ENCODE data around the gene SMAD3. TPM values are rescaled to one million over a fixed set of nuclear protein-coding genes. Genes with fewer than 3 reads are reported as not detected.

The SMAD3 gene
- total RNA-seq, 1 experiment from 2014 or later: 89.2 TPM

DNA sequence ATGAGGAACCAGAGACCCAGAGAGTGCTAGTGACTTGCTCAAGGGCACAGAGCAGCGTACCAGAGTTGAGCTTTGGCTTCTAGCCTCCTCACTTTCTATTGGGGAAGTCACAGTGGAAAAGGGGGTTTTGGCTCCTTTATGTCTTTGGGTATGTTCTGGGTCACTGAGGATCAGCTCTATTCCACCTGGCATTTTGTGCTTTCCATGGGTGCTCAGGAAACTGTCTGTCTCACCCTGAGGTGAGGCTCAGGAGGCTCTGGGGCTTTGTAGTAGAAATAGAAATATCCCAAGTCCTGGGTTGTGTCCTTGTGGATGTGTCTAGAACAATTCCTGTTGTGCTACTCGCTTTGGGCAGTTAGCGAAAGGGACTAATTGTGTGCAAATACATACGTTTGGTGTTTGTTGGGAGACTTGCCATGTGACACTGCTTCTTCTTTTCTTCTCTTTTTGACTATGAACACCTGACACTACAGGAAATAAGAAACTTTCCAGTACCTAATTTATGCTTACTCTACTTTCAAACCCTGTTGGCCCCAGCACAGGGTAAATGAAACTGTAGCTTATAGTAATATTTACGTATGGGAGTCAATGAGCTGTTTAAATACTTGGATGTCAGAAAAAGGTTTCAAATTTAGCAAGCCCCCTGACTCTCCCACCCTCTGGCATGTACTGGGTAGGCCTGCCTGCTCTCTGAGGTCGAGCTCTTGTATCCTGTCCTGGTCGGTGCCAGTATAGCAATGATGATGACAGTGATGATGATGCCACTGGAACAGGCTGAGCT lies 35.6 kb downstream of the SMAD3 start:
- Histone ChIP-seq H3K4me2 (ENCODE audit: low read length) (peak overlapping the region; percentile 0; the same call in 1 of the 2 replicates), H3K36me3 (ENCODE audit: control insufficient read depth in 1 of 2, insufficient read depth in 2 of 2, low read length in 2 of 2) (peaks cover 0 to 17% of the 10 kb centered on the region in 2 experiments; a peak in 1 of 4 replicates), H3K4me3 (replicated peaks in 1 of 2; ENCODE audit: low read depth in 1 of 2, low read length in 2 of 2) (no peak overlapping the region), H3K4me1 (ENCODE audit: control insufficient read depth in 1 of 2, insufficient read depth in 2 of 2, low read length in 2 of 2) (peaks cover 79 to 97% of the 10 kb centered on the region in 2 experiments), H3K9me3 (ENCODE audit: control insufficient read depth in 1 of 2, insufficient read depth in 1 of 2, low read depth in 1 of 2, low read length in 2 of 2) (no peaks in the 10 kb centered on the region), H3K9me2 (ENCODE audit: insufficient read depth) (no peaks in the 10 kb centered on the region), H4K20me1 (ENCODE audit: insufficient read depth) (peaks cover 7% of the 10 kb centered on the region; the same call in 1 of the 2 replicates), H2AFZ (ENCODE audit: low read depth, low read length, poor library complexity, severe bottlenecking) (no peak overlapping the region), H3K27ac (ENCODE audit: low read depth, low read length) (no peak overlapping the region), H3K79me2 (ENCODE audit: insufficient read depth, low read length) (peaks cover 98% of the 10 kb centered on the region), H3K27me3 (ENCODE audit: insufficient read depth, low read length) (no peaks in the 10 kb centered on the region), H3K9ac (ENCODE audit: low read length) (0 out of 2 replicates have a peak overlapping the region, but pooled peaks have one; percentile 15)
- TF ChIP-seq CEBPB (IDR thresholded peaks at IDR 0.05; ENCODE audit: low read depth) (no peak), FOSL1 (IDR thresholded peaks at IDR 0.05; ENCODE audit: low read depth) (no peak), EGR1 (IDR thresholded peaks at IDR 0.05; ENCODE audit: low read depth) (no peak), ZFX (IDR thresholded peaks at IDR 0.05) (no peak), POLR2AphosphoS5 (IDR thresholded peaks at IDR 0.05; ENCODE audit: low read depth, low read length) (no peak), SIN3A (IDR thresholded peaks at IDR 0.05; ENCODE audit: low read depth) (no peak), POLR2A (IDR thresholded peaks at IDR 0.05; ENCODE audit: borderline replicate concordance, extremely low read depth, insufficient read depth, insufficient read length) (no peak), ZNF274 (IDR thresholded peaks at IDR 0.05; ENCODE audit: low read depth, low read length) (no peak), JUND (IDR thresholded peaks at IDR 0.05) (no peak), SRF (IDR thresholded peaks at IDR 0.05; ENCODE audit: low read depth) (no peak)
- TF ChIP-seq, protein P1, sequence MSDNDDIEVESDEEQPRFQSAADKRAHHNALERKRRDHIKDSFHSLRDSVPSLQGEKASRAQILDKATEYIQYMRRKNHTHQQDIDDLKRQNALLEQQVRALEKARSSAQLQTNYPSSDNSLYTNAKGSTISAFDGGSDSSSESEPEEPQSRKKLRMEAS (IDR thresholded peaks at IDR 0.05): no peak
- TF ChIP-seq, protein P2, sequence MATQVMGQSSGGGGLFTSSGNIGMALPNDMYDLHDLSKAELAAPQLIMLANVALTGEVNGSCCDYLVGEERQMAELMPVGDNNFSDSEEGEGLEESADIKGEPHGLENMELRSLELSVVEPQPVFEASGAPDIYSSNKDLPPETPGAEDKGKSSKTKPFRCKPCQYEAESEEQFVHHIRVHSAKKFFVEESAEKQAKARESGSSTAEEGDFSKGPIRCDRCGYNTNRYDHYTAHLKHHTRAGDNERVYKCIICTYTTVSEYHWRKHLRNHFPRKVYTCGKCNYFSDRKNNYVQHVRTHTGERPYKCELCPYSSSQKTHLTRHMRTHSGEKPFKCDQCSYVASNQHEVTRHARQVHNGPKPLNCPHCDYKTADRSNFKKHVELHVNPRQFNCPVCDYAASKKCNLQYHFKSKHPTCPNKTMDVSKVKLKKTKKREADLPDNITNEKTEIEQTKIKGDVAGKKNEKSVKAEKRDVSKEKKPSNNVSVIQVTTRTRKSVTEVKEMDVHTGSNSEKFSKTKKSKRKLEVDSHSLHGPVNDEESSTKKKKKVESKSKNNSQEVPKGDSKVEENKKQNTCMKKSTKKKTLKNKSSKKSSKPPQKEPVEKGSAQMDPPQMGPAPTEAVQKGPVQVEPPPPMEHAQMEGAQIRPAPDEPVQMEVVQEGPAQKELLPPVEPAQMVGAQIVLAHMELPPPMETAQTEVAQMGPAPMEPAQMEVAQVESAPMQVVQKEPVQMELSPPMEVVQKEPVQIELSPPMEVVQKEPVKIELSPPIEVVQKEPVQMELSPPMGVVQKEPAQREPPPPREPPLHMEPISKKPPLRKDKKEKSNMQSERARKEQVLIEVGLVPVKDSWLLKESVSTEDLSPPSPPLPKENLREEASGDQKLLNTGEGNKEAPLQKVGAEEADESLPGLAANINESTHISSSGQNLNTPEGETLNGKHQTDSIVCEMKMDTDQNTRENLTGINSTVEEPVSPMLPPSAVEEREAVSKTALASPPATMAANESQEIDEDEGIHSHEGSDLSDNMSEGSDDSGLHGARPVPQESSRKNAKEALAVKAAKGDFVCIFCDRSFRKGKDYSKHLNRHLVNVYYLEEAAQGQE (IDR thresholded peaks at IDR 0.05; ENCODE audit: low read depth): no peak
- POLR2A ChIA-PET: interaction anchor here (0.7 kb wide), 1 partner anchor 27 kb away, joined by 3 read pairs; no protein-coding TSS in a partner anchor
- RAD21 ChIA-PET (ENCODE audit: low non-redundant PET in 1 of 2, low total read pairs in 2 of 2, uncharacterized antibody in 2 of 2, unreplicated experiment in 2 of 2): interaction anchor here in 1 of 2 experiments (0.6 kb wide), 1 partner anchor 35 kb away, joined by 3 read pairs; the partner anchor contains the start of gene SMAD3
- intact Hi-C loops (cut with micrococcal nuclease): loop anchor here (10.0 kb wide), 1 partner anchor 204 kb away; no protein-coding TSS in a partner anchor
- CTCF ChIA-PET: no interaction called here
- DNase-seq (ENCODE audit: low read depth, low spot score) (no peak), ATAC-seq (no peak)
- BruUV-seq (replicated peaks): no TSS peak
